Measurements from ENCODE around the gene SF3B4.
"Not testable (repeated sequence)": the region's sequence is repeated elsewhere in the genome, so short reads cannot be mapped to it uniquely, and the experiment has no call there.

SF3B4 gene

GRCh38 chr1:149896575-149896974, 31.0 kb downstream of the SF3B4 start:
- TF ChIP-seq CTCF (IDR thresholded peaks at IDR 0.05; ENCODE audit: low read depth, low read length): no peak
- H3K4me3 ChIP-seq (replicated peaks in 1 of 2; ENCODE audit: low read depth in 2 of 2, low read length in 2 of 2): no peak overlapping the region
- DNase-seq (ENCODE audit: low read depth in 2 of 2): no peak

GRCh38 chr1:149888999-149889289, 38.7 kb downstream of the SF3B4 start:
- peak overlapping the region; percentile 55 to 71 for H3K4me3 ChIP-seq (replicated peaks in 1 of 2; ENCODE audit: low read depth in 2 of 2, low read length in 2 of 2)
- no peak for TF ChIP-seq CTCF (IDR thresholded peaks at IDR 0.05; ENCODE audit: low read depth, low read length)
- DNase-seq (ENCODE audit: low read depth in 2 of 2): peak; percentile 66 to 71

GRCh38 chr1:149888247-149888998, 39.2 kb downstream of the SF3B4 start:
- peak overlapping the region; percentile 55 to 71 for H3K4me3 ChIP-seq (replicated peaks in 1 of 2; ENCODE audit: low read depth in 2 of 2, low read length in 2 of 2)
- peak; percentile 93 to 95 for DNase-seq (ENCODE audit: low read depth in 2 of 2)
- peak; percentile 60 for TF ChIP-seq CTCF (IDR thresholded peaks at IDR 0.05; ENCODE audit: low read depth, low read length)

GRCh38 chr1:149887456-149888246, 40.0 kb downstream of the SF3B4 start:
- DNase-seq (ENCODE audit: low read depth in 2 of 2): peak; percentile 99
- peak overlapping the region; percentile 63 to 71 for H3K4me3 ChIP-seq (replicated peaks in 1 of 2; ENCODE audit: low read depth in 2 of 2, low read length in 2 of 2)
- no peak for TF ChIP-seq CTCF (IDR thresholded peaks at IDR 0.05; ENCODE audit: low read depth, low read length)

- not testable (repeated sequence) for DNase-seq (ENCODE audit: low read depth in 2 of 2)
- H3K4me3 ChIP-seq (replicated peaks in 1 of 2; ENCODE audit: low read depth in 2 of 2, low read length in 2 of 2): peak overlapping the region; percentile 63 to 71
Measured at GRCh38 chr1:149887196-149887455, 40.5 kb downstream of the SF3B4 start.

- peak; percentile 100 for DNase-seq (ENCODE audit: low read depth in 2 of 2)
- H3K4me3 ChIP-seq (replicated peaks in 1 of 2; ENCODE audit: low read depth in 2 of 2, low read length in 2 of 2): peak overlapping the region; percentile 66 to 71
- TF ChIP-seq CTCF (IDR thresholded peaks at IDR 0.05; ENCODE audit: low read depth, low read length): no peak
Measured at GRCh38 chr1:149886396-149887195, 41.0 kb downstream of the SF3B4 start.

- peak in 1 of 2 donors; percentile 46 for DNase-seq (ENCODE audit: low read depth in 2 of 2)
- H3K4me3 ChIP-seq (replicated peaks in 1 of 2; ENCODE audit: low read depth in 2 of 2, low read length in 2 of 2): peak overlapping the region; percentile 66 to 71
Measured at GRCh38 chr1:149886121-149886395, 41.5 kb downstream of the SF3B4 start.

Data from cardiac fibroblast (primary cell).